ENCODE data around the gene VWA3A.

The VWA3A gene

GRCh38 chr16:22184615-22184968 lies 92.3 kb downstream of the VWA3A start:
- Histone ChIP-seq H3K79me2 (ENCODE audit: insufficient read depth, low read length) (no peaks in the 10 kb centered on the region), H3K9me3 (ENCODE audit: insufficient read depth, low read length, severe bottlenecking) (no peaks in the 10 kb centered on the region), H3K27me3 (ENCODE audit: insufficient read depth, low read length, poor library complexity) (no peaks in the 10 kb centered on the region), H3K4me1 (ENCODE audit: insufficient read depth, low read length) (peaks cover 15% of the 10 kb centered on the region), H3K27ac (ENCODE audit: low read length) (no peak overlapping the region), H3K36me3 (ENCODE audit: insufficient read depth, low read length) (no peaks in the 10 kb centered on the region), H2AFZ (ENCODE audit: low read depth, low read length) (no peak overlapping the region), H3K4me3 (ENCODE audit: low read depth in 1 of 2, low read length in 2 of 2) (no peak overlapping the region), H4K20me1 (ENCODE audit: insufficient read depth, low read length) (no peaks in the 10 kb centered on the region), H3K9ac (ENCODE audit: low read depth, low read length) (no peak overlapping the region), H3K4me2 (ENCODE audit: insufficient read depth, low read length) (no peak overlapping the region)
- no peak for ATAC-seq (ENCODE audit: insufficient read depth, low read depth)
- no peak for TF ChIP-seq EZH2 (IDR thresholded peaks at IDR 0.05; ENCODE audit: borderline replicate concordance, low read depth, low read length, severe bottlenecking)
- no peak for TF ChIP-seq CTCF (IDR thresholded peaks at IDR 0.05; ENCODE audit: borderline replicate concordance, extremely low read depth, low read length, poor library complexity, severe bottlenecking)
- no peak for DNase-seq

- no peak for ATAC-seq (ENCODE audit: insufficient read depth, low read depth)
- H4K20me1 ChIP-seq (ENCODE audit: insufficient read depth, low read length) = no peaks in the 10 kb centered on the region
- H3K9me3 ChIP-seq (ENCODE audit: insufficient read depth, low read length, severe bottlenecking) = no peaks in the 10 kb centered on the region
- no peak overlapping the region for H3K27ac ChIP-seq (ENCODE audit: low read length)
- H2AFZ ChIP-seq (ENCODE audit: low read depth, low read length) = no peak overlapping the region
- H3K4me3 ChIP-seq (ENCODE audit: low read depth in 1 of 2, low read length in 2 of 2) = no peak overlapping the region
- no peaks in the 10 kb centered on the region for H3K36me3 ChIP-seq (ENCODE audit: insufficient read depth, low read length)
- H3K9ac ChIP-seq (ENCODE audit: low read depth, low read length) = no peak overlapping the region
- no peak for DNase-seq
- peaks cover 30% of the 10 kb centered on the region for H3K4me1 ChIP-seq (ENCODE audit: insufficient read depth, low read length)
- no peaks in the 10 kb centered on the region for H3K79me2 ChIP-seq (ENCODE audit: insufficient read depth, low read length)
- H3K4me2 ChIP-seq (ENCODE audit: insufficient read depth, low read length) = no peak overlapping the region
- H3K27me3 ChIP-seq (ENCODE audit: insufficient read depth, low read length, poor library complexity) = no peaks in the 10 kb centered on the region
- peak; percentile 42 for TF ChIP-seq CTCF (IDR thresholded peaks at IDR 0.05; ENCODE audit: borderline replicate concordance, extremely low read depth, low read length, poor library complexity, severe bottlenecking)
- TF ChIP-seq EZH2 (IDR thresholded peaks at IDR 0.05; ENCODE audit: borderline replicate concordance, low read depth, low read length, severe bottlenecking) = no peak
Measured at GRCh38 chr16:22186517-22186916, 94.2 kb downstream of the VWA3A start.

GRCh38 chr16:22188267-22188594 lies 95.9 kb downstream of the VWA3A start:
- no peaks in the 10 kb centered on the region for H3K36me3 ChIP-seq (ENCODE audit: insufficient read depth, low read length)
- H3K27me3 ChIP-seq (ENCODE audit: insufficient read depth, low read length, poor library complexity) = no peaks in the 10 kb centered on the region
- DNase-seq (no peak), ATAC-seq (ENCODE audit: insufficient read depth, low read depth) (no peak)
- H3K4me1 ChIP-seq (ENCODE audit: insufficient read depth, low read length) = peaks cover 46% of the 10 kb centered on the region
- H2AFZ ChIP-seq (ENCODE audit: low read depth, low read length) = no peak overlapping the region
- H4K20me1 ChIP-seq (ENCODE audit: insufficient read depth, low read length) = no peaks in the 10 kb centered on the region
- no peak overlapping the region for H3K9ac ChIP-seq (ENCODE audit: low read depth, low read length)
- H3K4me2 ChIP-seq (ENCODE audit: insufficient read depth, low read length) = peak overlapping the region; percentile 97; the same call in 1 of the 2 replicates
- H3K9me3 ChIP-seq (ENCODE audit: insufficient read depth, low read length, severe bottlenecking) = no peaks in the 10 kb centered on the region
- H3K79me2 ChIP-seq (ENCODE audit: insufficient read depth, low read length) = no peaks in the 10 kb centered on the region
- H3K27ac ChIP-seq (ENCODE audit: low read length) = no peak overlapping the region
- TF ChIP-seq CTCF (IDR thresholded peaks at IDR 0.05; ENCODE audit: borderline replicate concordance, extremely low read depth, low read length, poor library complexity, severe bottlenecking) = no peak
- no peak for TF ChIP-seq EZH2 (IDR thresholded peaks at IDR 0.05; ENCODE audit: borderline replicate concordance, low read depth, low read length, severe bottlenecking)
- no peak overlapping the region for H3K4me3 ChIP-seq (ENCODE audit: low read depth in 1 of 2, low read length in 2 of 2)

Data from DND-41 (cell line).